Mucosa of descending colon (tissue), 3 donors: ENCODE results near the gene GDPD3. TPM values are rescaled to one million over a fixed set of nuclear protein-coding genes. Genes with fewer than 3 reads are reported as not detected.

ENCODE experiments used
- ATAC-seq: fragments of 200-7000 bp; cut with Tn5 transposase; one replicate; pipeline ENCODE4 v1.9.1; 2020; ENCODE audit warnings: mild to moderate bottlenecking, moderate library complexity
- DNase-seq, 3 donors: peaks; one replicate each; pipeline ENCODE4 v3.0.0-alpha.2; 2020
- H3K36me3 ChIP-seq: fragments of 200-600 bp; one replicate; pipeline ENCODE4 v1.8.0; 2021; ENCODE audit warnings: low read depth, mild to moderate bottlenecking
- H3K4me1 ChIP-seq: fragments of 200-600 bp; one replicate; pipeline ENCODE4 v1.8.0; 2021; ENCODE audit warnings: low read depth, mild to moderate bottlenecking
- H3K4me3 ChIP-seq: fragments of 200-600 bp; one replicate; pipeline ENCODE4 v1.8.0; 2021; ENCODE audit warnings: mild to moderate bottlenecking
- H3K9me3 ChIP-seq: fragments of 200-600 bp; one replicate; pipeline ENCODE4 v1.8.0; 2021; ENCODE audit warnings: mild to moderate bottlenecking
- CTCF ChIP-seq: fragments of 200-600 bp; IDR thresholded peaks from one replicate; pipeline ENCODE4 v1.8.0; 2022; ENCODE audit warnings: antibody characterized with exemption, mild to moderate bottlenecking
- intact Hi-C, 2 donors: fragments of 100-400 bp; cut with DNase I in 1 of 2; cut with micrococcal nuclease in 1 of 2; formaldehyde crosslinking; loops; one replicate each; pipeline versions ENCODE4 v1.11.0 to v1.11.1; 2022; cut with DNase I, micrococcal nuclease
- total RNA-seq, 3 donors: library from RNA; stranded (reverse); fragmentation: NEBNext Ultra II Directional in 2 of 3; extraction: Animal tissue kit (Norgen Biotek cat#: 25700) in 2 of 3; gene quantifications; one replicate each; pipeline versions ENCODE4 v1.2.1 to v1.2.4, GENCODE V29; 2021 to 2023
- donor health status: DM: no; HTN: no; CAD: no; lungs with moderate emphysema.
- donor health status: DM: no; HTN: no; CAD: no.
- donor health status: DM: no; HTN: yes; CAD: no.

Gene GDPD3
- total RNA-seq, 3 donors from 2014 or later: 29.6 to 75.3 (median 51.7) TPM

GRCh38 chr16:30065943-30066760 is 47.2 kb downstream of the GDPD3 start:
- Histone ChIP-seq H3K9me3 (no peaks in the 10 kb centered on the region), H3K4me3 (peak overlapping the region; percentile 96), H3K4me1 (peaks cover 45% of the 10 kb centered on the region), H3K36me3 (peaks cover 19% of the 10 kb centered on the region)
- intact Hi-C loops: no loop called here
- DNase-seq (peak in 1 of 3 donors; percentile 39), ATAC-seq (peak; percentile 15)
- no peak for TF ChIP-seq CTCF

GRCh38 chr16:30065102-30065942 is 48.0 kb downstream of the GDPD3 start, which contains the start of gene ALDOA:
Gene ALDOA (plus strand): TSS chr16:30065760. CDS start chr16:30066898, 1,138 bp downstream.
- TF ChIP-seq CTCF: peak; percentile 5
- intact Hi-C loops: no loop called here
- DNase-seq (peak; percentile 98 to 99 (median 98)), ATAC-seq (peak; percentile 88)
- Histone ChIP-seq H3K4me3 (peak within 1 kb of the TSS; percentile 96), H3K9me3 (no peaks in the 10 kb centered on the region), H3K4me1 (peaks cover 44% of the 10 kb centered on the region), H3K36me3 (peaks cover 15% of the 10 kb centered on the region)

- peak; percentile 1 for ATAC-seq
- peaks cover 11% of the 10 kb centered on the region for H3K36me3 ChIP-seq
- DNase-seq: no peak
- intact Hi-C loops: no loop called here
- peaks cover 38% of the 10 kb centered on the region for H3K4me1 ChIP-seq
- no peaks in the 10 kb centered on the region for H3K9me3 ChIP-seq
- TF ChIP-seq CTCF: no peak
- H3K4me3 ChIP-seq: peak overlapping the region; percentile 96
Observed at GRCh38 chr16:30064729-30065101, 48.6 kb downstream of the GDPD3 start.

GRCh38 chr16:30063893-30064728 is 49.2 kb downstream of the GDPD3 start:
- TF ChIP-seq CTCF: no peak
- Histone ChIP-seq H3K36me3 (peaks cover 5% of the 10 kb centered on the region), H3K9me3 (no peaks in the 10 kb centered on the region), H3K4me3 (peak overlapping the region; percentile 96), H3K4me1 (peaks cover 32% of the 10 kb centered on the region)
- DNase-seq (peak; percentile 79 to 88 (median 80)), ATAC-seq (peak; percentile 22)
- intact Hi-C loops: no loop called here

- intact Hi-C loops: no loop called here
- TF ChIP-seq CTCF: no peak
- H3K4me1 ChIP-seq: peaks cover 27% of the 10 kb centered on the region
Observed at GRCh38 chr16:30063278-30063892, 50.0 kb downstream of the GDPD3 start.

More at GRCh38 chr16:30063278-30063892, 50.0 kb downstream of the GDPD3 start:
- Histone ChIP-seq H3K9me3 (no peaks in the 10 kb centered on the region), H3K36me3 (no peaks in the 10 kb centered on the region), H3K4me3 (no peak overlapping the region)
- no peak for DNase-seq
- ATAC-seq: no peak
